HCT116 (cell line): Measurements from ENCODE around the gene VAPA. TPM values are rescaled to one million over a fixed set of nuclear protein-coding genes. Genes with fewer than 3 reads are reported as not detected.
A peak's percentile ranks its signal among the peaks of the same experiment; 100 is the strongest.

ENCODE experiments used
- ATAC-seq: fragments of 200-7000 bp; cut with Tn5 transposase; 2 replicates; pipeline ENCODE4 v1.9.1; 2020; ENCODE audit warnings: mild to moderate bottlenecking, moderate library complexity
- BruUV-seq: library from RNA; stranded (reverse); fragments of 400-500 nt; replicated peaks from 2 replicates; lab custom pipeline; 2021; lab: Mats Ljungman, UMichigan
- CTCF ChIA-PET: fragments of 300-600 bp; sonication (Branson Sonifier 250); formaldehyde crosslinking; loops from one replicate; lab custom pipeline; 2021; ENCODE audit warnings: antibody characterized with exemption; lab: Charles Lee
- POLR2A ChIA-PET: fragments of 300-600, 350-600 bp; sonication (Branson Sonifier 250); formaldehyde crosslinking; loops from one replicate; lab custom pipeline; 2021; ENCODE audit warnings: antibody characterized with exemption; lab: Charles Lee
- RAD21 ChIA-PET, 2 experiments: fragments of 300-600 bp; sonication (Branson Sonifier 250); formaldehyde crosslinking; loops; one replicate each; lab custom pipeline; 2023; ENCODE audit warnings: low total read pairs in 2 of 2; ENCODE audit not compliant: uncharacterized antibody in 2 of 2, unreplicated experiment in 2 of 2, low non-redundant PET in 1 of 2; lab: Charles Lee
- DNase-seq: peaks from one replicate; pipeline ENCODE4 v3.0.0-alpha.2; 2010; ENCODE audit warnings: low read depth, low spot score
- H2AFZ ChIP-seq: fragments of 200-600 bp; shearing (Covaris generic), sonication (generic); 2 replicates; pipeline ENCODE4 v1.6.1; 2017; ENCODE audit warnings: low read depth, mixed run types, mixed read lengths, antibody characterized with exemption, low read length; ENCODE audit not compliant: poor library complexity, severe bottlenecking
- H3K27ac ChIP-seq: 2 replicates; pipeline ENCODE4 v1.5.1; 2012; ENCODE audit warnings: low read depth, low read length
- H3K27me3 ChIP-seq: fragments of 200-600 bp; sonication (generic); 2 replicates; pipeline ENCODE4 v1.6.1; 2016; ENCODE audit warnings: mixed run types, low read length, mixed read lengths; ENCODE audit not compliant: insufficient read depth
- H3K36me3 ChIP-seq, 2 experiments: fragments of 200-500 bp in 1 of 2; fragments of 200-600 bp in 1 of 2; sonication (Bioruptor generic) in 1 of 2; sonication (generic) in 1 of 2; 2 replicates each; pipeline versions ENCODE4 v1.5.1 to v1.6.1; 2014 to 2016; ENCODE audit warnings: low read length in 2 of 2, inconsistent platforms in 1 of 2, mixed read lengths in 1 of 2, mixed run types in 1 of 2; ENCODE audit not compliant: insufficient read depth in 2 of 2, control insufficient read depth in 1 of 2
- H3K4me1 ChIP-seq, 2 experiments: fragments of 200-600 bp in 1 of 2; sonication (generic) in 1 of 2; 2 replicates each; pipeline versions ENCODE4 v1.5.1 to v1.6.1; 2012 to 2017; ENCODE audit warnings: low read length in 2 of 2, inconsistent platforms in 1 of 2, mild to moderate bottlenecking in 1 of 2, mixed read lengths in 1 of 2, mixed run types in 1 of 2, moderate library complexity in 1 of 2; ENCODE audit not compliant: insufficient read depth in 2 of 2, control insufficient read depth in 1 of 2
- H3K4me2 ChIP-seq: fragments of 200-600 bp; sonication (generic); 2 replicates; pipeline ENCODE4 v1.6.1; 2017; ENCODE audit warnings: mixed run types, low read length, mixed read lengths
- H3K4me3 ChIP-seq, 2 experiments: fragments of 200-600 bp in 1 of 2; sonication (generic) in 1 of 2; replicated peaks in 1 of 2; 2 replicates each; pipeline ENCODE4 v1.5.1; 2011 to 2016; ENCODE audit warnings: low read length in 2 of 2, control low read depth in 1 of 2, low read depth in 1 of 2, mild to moderate bottlenecking in 1 of 2, mixed read lengths in 1 of 2, mixed run types in 1 of 2
- H3K79me2 ChIP-seq: fragments of 200-600 bp; sonication (generic); 2 replicates; pipeline ENCODE4 v1.6.1; 2017; ENCODE audit warnings: mild to moderate bottlenecking, mixed run types, low read length, moderate library complexity, mixed read lengths; ENCODE audit not compliant: insufficient read depth
- H3K9ac ChIP-seq: fragments of 200-600 bp; sonication (generic); 2 replicates; pipeline ENCODE4 v1.6.1; 2016; ENCODE audit warnings: low read length, mixed read lengths
- H3K9me2 ChIP-seq: fragments of 200-600 bp; sonication (generic), shearing (Covaris generic); 2 replicates; pipeline ENCODE4 v1.6.1; 2017; ENCODE audit warnings: mixed run types, mild to moderate bottlenecking, moderate library complexity; ENCODE audit not compliant: insufficient read depth
- H3K9me3 ChIP-seq, 2 experiments: fragments of 200-500 bp in 1 of 2; fragments of 200-600 bp in 1 of 2; sonication (Bioruptor generic) in 1 of 2; sonication (generic) in 1 of 2; 2 replicates each; pipeline ENCODE4 v1.6.1; 2014 to 2017; ENCODE audit warnings: low read length in 2 of 2, mixed read lengths in 2 of 2, inconsistent platforms in 1 of 2, low read depth in 1 of 2, mild to moderate bottlenecking in 1 of 2, mixed run types in 1 of 2, moderate library complexity in 1 of 2; ENCODE audit not compliant: control insufficient read depth in 1 of 2, insufficient read depth in 1 of 2
- H4K20me1 ChIP-seq: fragments of 200-600 bp; sonication (generic), shearing (Covaris generic); 2 replicates; pipeline ENCODE4 v1.6.1; 2017; ENCODE audit warnings: mixed run types, mild to moderate bottlenecking, moderate library complexity; ENCODE audit not compliant: insufficient read depth
- ELF1 ChIP-seq: IDR thresholded peaks from 2 replicates; pipeline ENCODE4 v1.6.1; 2012; ENCODE audit warnings: low read depth, borderline replicate concordance
- EZH2 ChIP-seq: fragments of 200-600 bp; sonication (generic); IDR thresholded peaks from 2 replicates; pipeline ENCODE4 v1.6.1; 2017; ENCODE audit warnings: antibody characterized with exemption, mixed run types
- EZH2phosphoT487 ChIP-seq: fragments of 200-600 bp; IDR thresholded peaks from 2 replicates; pipeline ENCODE4 v1.6.1; 2018; ENCODE audit warnings: antibody characterized with exemption, borderline replicate concordance
- JUND ChIP-seq: IDR thresholded peaks from 2 replicates; pipeline ENCODE4 v1.6.1; 2012
- MAX ChIP-seq: IDR thresholded peaks from 2 replicates; pipeline ENCODE4 v1.6.1; 2012
- POLR2A ChIP-seq: IDR thresholded peaks from 2 replicates; pipeline ENCODE4 v1.7.0; 2011; ENCODE audit warnings: borderline replicate concordance; ENCODE audit not compliant: insufficient read depth, insufficient read length; ENCODE audit errors: extremely low read depth
- RAD21 ChIP-seq: IDR thresholded peaks from 2 replicates; pipeline ENCODE4 v1.6.1; 2012; ENCODE audit warnings: low read depth, mild to moderate bottlenecking
- YY1 ChIP-seq: IDR thresholded peaks from 2 replicates; pipeline ENCODE4 v1.6.1; 2011; ENCODE audit warnings: low read length, low read depth, moderate library complexity, mild to moderate bottlenecking; ENCODE audit not compliant: insufficient replicate concordance; ENCODE audit errors: extremely low read depth
- ZFX ChIP-seq: fragments of 450-650 bp; IDR thresholded peaks from 2 replicates; pipeline ENCODE4 v1.6.1; 2017
- ZNF274 ChIP-seq: fragments of 200-500 bp; sonication (Bioruptor generic); IDR thresholded peaks from 2 replicates; pipeline ENCODE4 v1.6.1; 2014; ENCODE audit warnings: mild to moderate bottlenecking, low read depth, low read length, inconsistent platforms
- intact Hi-C: fragments of 100-400 bp; cut with micrococcal nuclease; formaldehyde crosslinking; loops from 2 replicates; pipeline ENCODE4 v1.10.0; 2022
- total RNA-seq: library from RNA; stranded (reverse); gene quantifications from one replicate; pipeline ENCODE4 v1.2.1, GENCODE V29; 2021; ENCODE audit not compliant: unreplicated experiment
- TF ChIP-seq, protein P1 (sequence below): IDR thresholded peaks from 2 replicates; pipeline ENCODE4 v1.6.1; 2012; ENCODE audit warnings: low read depth
- TF ChIP-seq, protein P2 (sequence below): IDR thresholded peaks from 2 replicates; pipeline ENCODE4 v1.6.1; 2011; ENCODE audit warnings: mild to moderate bottlenecking, low read length, moderate library complexity; ENCODE audit not compliant: insufficient replicate concordance; ENCODE audit errors: extremely low read depth

VAPA gene
- total RNA-seq, 1 experiment from 2014 or later, result 295 TPM

DNA sequence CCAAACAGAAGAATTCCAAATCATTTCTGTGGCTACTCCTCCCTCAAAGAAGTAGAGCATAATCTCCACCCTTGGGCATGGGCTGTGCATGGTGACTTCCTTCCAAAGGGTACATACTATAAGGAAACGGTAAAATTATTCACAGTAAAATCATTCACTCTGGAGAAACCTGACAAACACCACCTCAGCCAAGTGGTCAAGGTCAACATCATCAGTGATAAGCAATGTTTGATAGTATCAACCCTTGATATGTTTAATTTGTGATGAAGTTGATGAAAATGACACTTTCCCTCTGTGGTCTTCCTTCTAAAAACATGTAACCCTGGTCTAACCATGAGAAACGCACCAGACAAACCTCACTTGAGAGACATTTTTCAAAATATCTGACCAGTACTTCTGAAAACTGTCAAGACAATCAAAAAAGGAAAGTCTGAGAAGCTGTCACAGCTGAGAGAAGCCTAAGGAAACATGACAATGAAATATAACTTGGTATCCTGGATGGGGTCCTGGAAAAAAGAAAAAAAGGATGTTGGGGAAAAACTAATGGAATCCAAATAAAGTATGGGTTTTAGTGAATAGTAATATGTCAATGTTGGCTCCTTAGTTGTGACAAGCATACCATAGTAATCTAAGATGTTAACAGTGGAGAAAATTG, 37.5 kb upstream of the VAPA start:
- no peak for DNase-seq
- ChIA-PET CTCF (no interaction called here), POLR2A (interaction anchor here (1.3 kb wide), 1 partner anchor 37 kb away, joined by 5 read pairs; the partner anchor contains the start of gene VAPA), RAD21 (no interaction called here)
- Histone ChIP-seq H3K4me1 (peaks cover 21 to 57% of the 10 kb centered on the region in 2 experiments), H3K9me2 (no peaks in the 10 kb centered on the region), H2AFZ (peak overlapping the region; percentile 96), H3K4me2 (peak overlapping the region; percentile 78), H3K4me3 (peak overlapping the region in 1 of 2 experiments; percentile 44; a peak in 2 of 4 replicates), H3K9ac (peak overlapping the region; percentile 55), H3K36me3 (no peaks in the 10 kb centered on the region), H3K27ac (peak overlapping the region; percentile 62; the same call in 1 of the 2 replicates), H3K9me3 (no peaks in the 10 kb centered on the region), H3K79me2 (no peaks in the 10 kb centered on the region), H3K27me3 (no peaks in the 10 kb centered on the region), H4K20me1 (no peaks in the 10 kb centered on the region)
- BruUV-seq, result no TSS peak
- intact Hi-C loops, result no loop called here
- ATAC-seq, result no peak
- TF ChIP-seq POLR2A (no peak), MAX (no peak), EZH2phosphoT487 (no peak), JUND (0 out of 2 replicates have a peak, but pooled peaks have one; percentile 5)

DNA sequence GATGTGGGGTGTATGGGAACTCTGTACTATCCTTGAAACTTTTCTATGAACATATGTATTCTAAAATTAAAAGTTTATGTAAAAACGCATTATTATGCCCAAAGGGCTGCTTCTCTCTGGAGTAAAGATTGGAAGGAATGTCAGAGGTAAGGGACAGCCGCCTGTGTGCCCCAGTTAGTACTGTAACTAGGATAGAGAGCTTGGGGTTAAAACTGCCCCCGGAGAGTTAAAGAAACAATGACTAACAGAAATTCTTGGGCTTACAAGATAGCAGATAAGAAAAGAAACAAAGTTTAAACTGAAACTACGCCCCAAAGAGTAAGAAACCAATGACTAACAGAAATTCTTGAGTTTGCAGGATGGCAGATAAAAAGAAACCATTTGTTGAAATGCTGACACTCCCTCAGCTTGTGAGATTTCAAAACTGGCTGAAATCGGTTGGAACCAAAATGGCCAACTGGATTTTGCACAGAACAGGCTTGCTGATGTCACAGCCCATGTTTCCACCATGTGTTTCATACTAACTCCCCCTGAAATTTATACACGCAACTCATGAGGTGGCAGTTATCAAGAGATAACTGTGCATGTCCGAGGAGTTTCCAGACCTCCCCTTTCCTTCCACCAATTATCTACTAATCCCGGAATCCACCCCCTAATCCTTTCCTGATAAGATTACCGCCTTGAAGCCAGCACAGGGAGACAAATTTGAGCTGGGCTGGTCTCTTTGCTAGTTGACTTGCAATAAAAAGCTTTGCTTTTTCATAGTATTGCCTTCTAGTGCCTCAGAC, 36.8 kb upstream of the VAPA start:
- intact Hi-C loops, result no loop called here
- ChIA-PET CTCF (no interaction called here), RAD21 (no interaction called here), POLR2A (interaction anchor here (0.6 to 1.3 kb wide), 2 partner anchors 9 to 36 kb away, joined by 3 to 5 read pairs; partner anchors contain the start of genes TXNDC2 and VAPA)
- Histone ChIP-seq H3K9ac (peak overlapping the region; percentile 55), H2AFZ (peak overlapping the region; percentile 96), H3K9me2 (no peaks in the 10 kb centered on the region), H3K27me3 (no peaks in the 10 kb centered on the region), H4K20me1 (no peaks in the 10 kb centered on the region), H3K4me2 (peak overlapping the region; percentile 78), H3K4me3 (peak overlapping the region; percentile 21 to 44), H3K4me1 (peaks cover 17 to 50% of the 10 kb centered on the region in 2 experiments), H3K27ac (peak overlapping the region; percentile 62), H3K79me2 (no peaks in the 10 kb centered on the region), H3K9me3 (no peaks in the 10 kb centered on the region), H3K36me3 (no peaks in the 10 kb centered on the region)
- BruUV-seq, result TSS peak; percentile 90
- ATAC-seq (peak; percentile 78), DNase-seq (peak; percentile 40)
- TF ChIP-seq EZH2, result no peak
- TF ChIP-seq, protein P1, sequence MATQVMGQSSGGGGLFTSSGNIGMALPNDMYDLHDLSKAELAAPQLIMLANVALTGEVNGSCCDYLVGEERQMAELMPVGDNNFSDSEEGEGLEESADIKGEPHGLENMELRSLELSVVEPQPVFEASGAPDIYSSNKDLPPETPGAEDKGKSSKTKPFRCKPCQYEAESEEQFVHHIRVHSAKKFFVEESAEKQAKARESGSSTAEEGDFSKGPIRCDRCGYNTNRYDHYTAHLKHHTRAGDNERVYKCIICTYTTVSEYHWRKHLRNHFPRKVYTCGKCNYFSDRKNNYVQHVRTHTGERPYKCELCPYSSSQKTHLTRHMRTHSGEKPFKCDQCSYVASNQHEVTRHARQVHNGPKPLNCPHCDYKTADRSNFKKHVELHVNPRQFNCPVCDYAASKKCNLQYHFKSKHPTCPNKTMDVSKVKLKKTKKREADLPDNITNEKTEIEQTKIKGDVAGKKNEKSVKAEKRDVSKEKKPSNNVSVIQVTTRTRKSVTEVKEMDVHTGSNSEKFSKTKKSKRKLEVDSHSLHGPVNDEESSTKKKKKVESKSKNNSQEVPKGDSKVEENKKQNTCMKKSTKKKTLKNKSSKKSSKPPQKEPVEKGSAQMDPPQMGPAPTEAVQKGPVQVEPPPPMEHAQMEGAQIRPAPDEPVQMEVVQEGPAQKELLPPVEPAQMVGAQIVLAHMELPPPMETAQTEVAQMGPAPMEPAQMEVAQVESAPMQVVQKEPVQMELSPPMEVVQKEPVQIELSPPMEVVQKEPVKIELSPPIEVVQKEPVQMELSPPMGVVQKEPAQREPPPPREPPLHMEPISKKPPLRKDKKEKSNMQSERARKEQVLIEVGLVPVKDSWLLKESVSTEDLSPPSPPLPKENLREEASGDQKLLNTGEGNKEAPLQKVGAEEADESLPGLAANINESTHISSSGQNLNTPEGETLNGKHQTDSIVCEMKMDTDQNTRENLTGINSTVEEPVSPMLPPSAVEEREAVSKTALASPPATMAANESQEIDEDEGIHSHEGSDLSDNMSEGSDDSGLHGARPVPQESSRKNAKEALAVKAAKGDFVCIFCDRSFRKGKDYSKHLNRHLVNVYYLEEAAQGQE, result no peak
- TF ChIP-seq, protein P2, sequence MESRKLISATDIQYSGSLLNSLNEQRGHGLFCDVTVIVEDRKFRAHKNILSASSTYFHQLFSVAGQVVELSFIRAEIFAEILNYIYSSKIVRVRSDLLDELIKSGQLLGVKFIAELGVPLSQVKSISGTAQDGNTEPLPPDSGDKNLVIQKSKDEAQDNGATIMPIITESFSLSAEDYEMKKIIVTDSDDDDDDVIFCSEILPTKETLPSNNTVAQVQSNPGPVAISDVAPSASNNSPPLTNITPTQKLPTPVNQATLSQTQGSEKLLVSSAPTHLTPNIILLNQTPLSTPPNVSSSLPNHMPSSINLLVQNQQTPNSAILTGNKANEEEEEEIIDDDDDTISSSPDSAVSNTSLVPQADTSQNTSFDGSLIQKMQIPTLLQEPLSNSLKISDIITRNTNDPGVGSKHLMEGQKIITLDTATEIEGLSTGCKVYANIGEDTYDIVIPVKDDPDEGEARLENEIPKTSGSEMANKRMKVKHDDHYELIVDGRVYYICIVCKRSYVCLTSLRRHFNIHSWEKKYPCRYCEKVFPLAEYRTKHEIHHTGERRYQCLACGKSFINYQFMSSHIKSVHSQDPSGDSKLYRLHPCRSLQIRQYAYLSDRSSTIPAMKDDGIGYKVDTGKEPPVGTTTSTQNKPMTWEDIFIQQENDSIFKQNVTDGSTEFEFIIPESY, result no peak
- TF ChIP-seq ZFX, result no peak
- no peak for TF ChIP-seq RAD21
- TF ChIP-seq ZNF274, result no peak
- TF ChIP-seq ELF1, result no peak
- peak; percentile 17 for TF ChIP-seq YY1
